ENCODE data around the gene PGGHG.
"Not testable (repeated sequence)": the region's sequence is repeated elsewhere in the genome, so short reads cannot be mapped to it uniquely, and the experiment has no call there.

Gene PGGHG

DNA sequence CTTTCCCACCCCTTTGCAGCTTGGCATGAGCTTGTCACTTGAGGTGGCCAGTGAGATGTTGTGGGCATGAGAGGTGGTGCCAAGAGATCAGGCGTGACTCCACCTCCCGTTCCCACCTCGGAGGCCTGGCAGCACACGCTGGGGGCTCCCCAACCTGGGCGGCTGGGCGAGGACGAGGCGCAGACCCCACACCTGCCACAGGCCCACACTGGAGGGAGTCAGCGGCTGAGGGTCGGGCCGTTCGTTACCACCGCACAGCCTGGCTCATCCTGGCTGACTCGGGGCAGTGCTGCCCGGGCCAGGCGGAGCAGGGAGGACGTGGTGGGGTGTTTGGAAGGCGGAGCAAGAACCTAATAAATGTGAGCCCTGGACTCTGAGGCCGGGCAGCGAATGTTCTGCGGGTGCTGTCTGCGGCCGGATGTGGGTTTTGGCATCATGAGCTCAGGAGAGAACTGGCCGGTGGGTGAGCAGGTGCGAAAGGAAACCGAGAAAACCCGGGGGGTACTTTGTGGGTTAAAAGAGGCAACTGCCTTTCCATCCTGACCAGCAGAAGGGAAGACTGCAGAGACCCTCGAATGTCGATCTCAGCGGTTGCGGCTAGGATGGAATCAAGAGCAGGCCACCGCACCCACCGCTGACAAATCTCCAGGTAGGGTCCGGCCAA is 41.9 kb downstream of the PGGHG start:
- CTCF ChIA-PET: interaction anchor here (0.7 to 1.1 kb wide), 2 partner anchors 14 to 18 kb away, joined by 3 to 4 read pairs; no protein-coding TSS in a partner anchor
- POLR2A ChIA-PET: interaction anchor here (1.0 kb wide), 1 partner anchor 24 kb away, joined by 6 read pairs; no protein-coding TSS in a partner anchor
- no peak for TF ChIP-seq CTCF (IDR thresholded peaks at IDR 0.05; ENCODE audit: control extremely low read depth, extremely low read depth, low read depth, missing control alignments)
- no peak for DNase-seq (ENCODE audit: extremely low spot score)

- TF ChIP-seq CTCF (IDR thresholded peaks at IDR 0.05; ENCODE audit: control extremely low read depth, extremely low read depth, low read depth, missing control alignments): no peak
- DNase-seq (ENCODE audit: extremely low spot score): no peak
- CTCF ChIA-PET: interaction anchor here (0.7 to 1.5 kb wide), 2 partner anchors 17 to 19 kb away, joined by 3 to 4 read pairs; no protein-coding TSS in a partner anchor
- POLR2A ChIA-PET: no interaction called here
These were observed 42.6 kb downstream of the PGGHG start for GRCh38 chr11:331358-332060.

- no peak for DNase-seq (ENCODE audit: extremely low spot score)
- ChIA-PET CTCF (interaction anchor here (1.5 kb wide), 1 partner anchor 16 kb away, joined by 3 read pairs; no protein-coding TSS in a partner anchor), POLR2A (no interaction called here)
- TF ChIP-seq CTCF (IDR thresholded peaks at IDR 0.05; ENCODE audit: control extremely low read depth, extremely low read depth, low read depth, missing control alignments): no peak
These were observed 43.9 kb downstream of the PGGHG start for GRCh38 chr11:332651-333480.

DNA sequence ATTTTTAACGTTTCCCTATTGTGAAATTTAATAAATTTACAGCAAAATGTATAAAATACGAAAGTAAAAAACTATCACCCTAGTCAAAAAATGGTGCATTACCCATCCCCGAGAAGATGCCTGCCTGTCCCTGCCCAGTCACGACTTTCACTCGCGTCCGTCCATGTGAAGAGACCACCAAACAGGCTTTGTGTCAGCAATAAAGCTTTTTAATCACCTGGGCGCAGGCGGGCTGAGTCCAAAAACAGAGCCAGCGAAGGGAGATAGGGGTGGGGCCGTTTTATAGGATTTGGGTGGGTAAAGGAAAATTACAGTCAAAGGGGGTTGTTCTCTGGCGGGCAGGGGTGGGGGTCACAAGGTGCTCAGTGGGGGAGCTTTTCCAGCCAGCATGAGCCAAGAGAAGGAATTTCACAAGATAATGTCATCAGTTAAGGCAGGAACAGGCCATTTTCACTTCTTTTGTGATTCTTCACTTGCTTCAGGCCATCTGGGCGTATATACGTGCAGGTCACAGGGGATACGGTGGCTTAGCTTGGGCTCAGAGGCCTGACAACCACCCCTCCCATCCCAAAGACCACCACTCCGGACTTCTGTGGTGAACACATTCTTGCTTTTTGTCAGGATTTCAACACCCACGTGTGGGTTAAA is 44.8 kb downstream of the PGGHG start:
- POLR2A ChIA-PET: not testable (repeated sequence)

DNA sequence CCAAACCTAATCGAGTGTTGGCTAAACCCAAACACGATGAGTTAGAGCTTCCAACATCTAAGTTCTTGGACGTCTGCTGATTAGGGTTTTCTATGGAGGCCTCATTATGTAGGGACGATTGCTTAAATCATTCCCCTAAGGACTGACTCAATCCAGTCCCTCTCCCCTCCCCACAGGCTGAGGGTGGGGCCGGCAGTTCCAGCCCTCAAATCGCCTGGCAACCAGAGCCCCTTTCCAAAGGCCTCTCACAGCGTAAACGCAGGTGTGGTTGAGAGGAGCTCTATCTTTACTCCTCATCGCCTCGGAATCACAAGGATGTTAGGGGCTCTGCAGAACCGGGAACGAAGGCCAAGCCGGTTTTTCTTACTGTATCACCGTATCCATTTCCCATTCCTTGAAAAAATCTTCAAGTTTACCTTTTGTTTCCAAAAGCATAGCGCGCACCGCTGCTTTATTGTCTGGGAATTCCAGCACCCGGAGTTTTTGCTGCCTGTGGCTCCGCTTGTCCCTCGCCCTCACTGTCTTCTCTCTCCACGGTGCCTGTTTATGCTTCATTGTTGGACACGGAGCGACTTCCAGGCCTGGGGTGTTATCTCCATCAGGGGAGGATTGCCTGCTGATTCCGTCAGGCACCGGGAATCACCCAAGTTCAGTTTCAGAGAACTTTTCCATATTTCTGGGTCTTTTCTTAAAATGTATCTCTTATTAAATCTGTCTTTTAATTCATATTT is 45.5 kb downstream of the PGGHG start:
- POLR2A ChIA-PET: no interaction called here
- CTCF ChIA-PET: interaction anchor here (0.9 kb wide), 1 partner anchor 29 kb away, joined by 3 read pairs; no protein-coding TSS in a partner anchor
- DNase-seq (ENCODE audit: extremely low spot score): no peak
- no peak for TF ChIP-seq CTCF (IDR thresholded peaks at IDR 0.05; ENCODE audit: control extremely low read depth, extremely low read depth, low read depth, missing control alignments)

More for the DNA sequence above, 44.8 kb downstream of the PGGHG start:
- CTCF ChIA-PET: interaction anchor here (0.9 kb wide), 1 partner anchor 30 kb away, joined by 3 read pairs; no protein-coding TSS in a partner anchor
- not testable (repeated sequence) for DNase-seq (ENCODE audit: extremely low spot score)

Data from GM10248 (cell line).